Chondrocyte (in vitro differentiated cells): ENCODE measurements around the gene NODAL. TPM values are rescaled to one million over a fixed set of nuclear protein-coding genes. Genes with fewer than 3 reads are reported as not detected.

ENCODE experiments used
- DNase-seq: peaks from one replicate; pipeline ENCODE4 v3.0.0; 2021; ENCODE audit warnings: mixed read lengths, low spot score
- H3K27ac Mint-ChIP-seq: one replicate; pipeline ENCODE4 v1.8.0; 2021; ENCODE audit warnings: mild to moderate bottlenecking, moderate library complexity, mixed read lengths; ENCODE audit not compliant: unreplicated experiment
- H3K27me3 Mint-ChIP-seq: 2 replicates; pipeline ENCODE4 v1.8.0; 2021; ENCODE audit warnings: low read depth, mixed read lengths
- H3K36me3 Mint-ChIP-seq: 2 replicates; pipeline ENCODE4 v1.8.0; 2021; ENCODE audit warnings: low read depth, mixed read lengths
- H3K4me1 Mint-ChIP-seq: 2 replicates; pipeline ENCODE4 v1.8.0; 2021; ENCODE audit warnings: low read depth, mild to moderate bottlenecking, mixed read lengths
- H3K4me3 Mint-ChIP-seq: one replicate; pipeline ENCODE4 v1.8.0; 2021; ENCODE audit warnings: mild to moderate bottlenecking, moderate library complexity, mixed read lengths; ENCODE audit not compliant: unreplicated experiment
- H3K9me3 Mint-ChIP-seq: 2 replicates; pipeline ENCODE4 v1.8.0; 2021; ENCODE audit warnings: low read depth, mixed read lengths
- total RNA-seq: library from RNA; stranded (reverse); gene quantifications from 3 replicates; pipeline ENCODE4 v1.2.1, GENCODE V29; 2021
- TF ChIP-seq, protein P1 (sequence below): fragments of 200-600 bp; sonication (generic); IDR thresholded peaks from 2 replicates; pipeline ENCODE4 v1.5.0; 2021; ENCODE audit warnings: antibody characterized with exemption, mild to moderate bottlenecking, moderate library complexity

Gene NODAL
- total RNA-seq, 1 donor from 2014 or later, result not detected

DNA sequence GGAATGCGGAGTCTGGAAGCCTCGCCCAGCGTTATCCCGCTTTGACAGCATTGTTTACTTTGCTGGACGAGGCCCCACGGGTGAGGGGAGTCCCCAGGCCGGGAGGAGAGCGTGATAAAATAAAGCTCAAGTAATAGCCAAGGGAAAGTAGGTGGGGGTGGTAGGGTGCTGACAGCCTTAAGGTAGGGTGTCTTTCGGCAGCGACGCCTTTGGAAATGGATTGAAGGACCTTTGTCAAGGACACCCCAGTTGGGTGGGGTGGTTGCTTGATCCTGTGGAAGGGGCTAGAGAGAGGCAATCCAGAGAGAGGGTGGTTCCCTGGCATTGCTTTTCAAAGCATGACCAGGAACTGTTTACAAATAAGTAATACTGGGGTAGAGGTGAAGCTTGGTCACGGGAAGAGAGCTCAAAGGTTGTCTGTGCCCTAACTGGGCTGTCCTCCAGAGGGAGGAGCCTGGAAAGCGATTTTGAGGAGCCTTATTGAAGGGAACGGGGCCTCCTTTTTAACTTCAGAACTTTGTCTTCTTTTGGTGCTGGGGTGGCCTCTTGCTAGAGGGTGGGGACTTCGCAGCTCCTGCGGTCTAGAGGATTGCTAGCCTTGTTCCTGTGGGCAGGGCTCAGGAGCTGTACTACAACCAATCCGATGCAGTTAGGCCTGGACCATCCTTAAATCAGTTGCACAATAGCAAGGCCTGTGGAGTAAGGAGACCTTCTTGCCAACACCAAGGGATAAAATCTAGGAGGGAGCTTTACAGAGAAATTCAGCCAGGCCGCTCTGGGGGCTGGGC lies 36.2 kb downstream of the NODAL start:
- H3K4me1 Mint-ChIP-seq, result peaks cover 41% of the 10 kb centered on the region
- no peaks in the 10 kb centered on the region for H3K27me3 Mint-ChIP-seq
- peak overlapping the region; percentile 98 for H3K27ac Mint-ChIP-seq
- TF ChIP-seq, protein P1, sequence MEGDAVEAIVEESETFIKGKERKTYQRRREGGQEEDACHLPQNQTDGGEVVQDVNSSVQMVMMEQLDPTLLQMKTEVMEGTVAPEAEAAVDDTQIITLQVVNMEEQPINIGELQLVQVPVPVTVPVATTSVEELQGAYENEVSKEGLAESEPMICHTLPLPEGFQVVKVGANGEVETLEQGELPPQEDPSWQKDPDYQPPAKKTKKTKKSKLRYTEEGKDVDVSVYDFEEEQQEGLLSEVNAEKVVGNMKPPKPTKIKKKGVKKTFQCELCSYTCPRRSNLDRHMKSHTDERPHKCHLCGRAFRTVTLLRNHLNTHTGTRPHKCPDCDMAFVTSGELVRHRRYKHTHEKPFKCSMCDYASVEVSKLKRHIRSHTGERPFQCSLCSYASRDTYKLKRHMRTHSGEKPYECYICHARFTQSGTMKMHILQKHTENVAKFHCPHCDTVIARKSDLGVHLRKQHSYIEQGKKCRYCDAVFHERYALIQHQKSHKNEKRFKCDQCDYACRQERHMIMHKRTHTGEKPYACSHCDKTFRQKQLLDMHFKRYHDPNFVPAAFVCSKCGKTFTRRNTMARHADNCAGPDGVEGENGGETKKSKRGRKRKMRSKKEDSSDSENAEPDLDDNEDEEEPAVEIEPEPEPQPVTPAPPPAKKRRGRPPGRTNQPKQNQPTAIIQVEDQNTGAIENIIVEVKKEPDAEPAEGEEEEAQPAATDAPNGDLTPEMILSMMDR, result no peak
- H3K9me3 Mint-ChIP-seq, result no peaks in the 10 kb centered on the region
- DNase-seq, result no peak
- H3K4me3 Mint-ChIP-seq, result peak overlapping the region; percentile 94
- H3K36me3 Mint-ChIP-seq, result peaks cover 4% of the 10 kb centered on the region

GRCh38 chr10:70404787-70405036 lies 36.8 kb downstream of the NODAL start:
- TF ChIP-seq, protein P1, result no peak
- peaks cover 39% of the 10 kb centered on the region for H3K4me1 Mint-ChIP-seq
- H3K9me3 Mint-ChIP-seq, result no peaks in the 10 kb centered on the region
- H3K36me3 Mint-ChIP-seq, result peaks cover 2% of the 10 kb centered on the region
- H3K4me3 Mint-ChIP-seq, result peak overlapping the region; percentile 94
- no peak for DNase-seq
- no peaks in the 10 kb centered on the region for H3K27me3 Mint-ChIP-seq
- peak overlapping the region; percentile 98 for H3K27ac Mint-ChIP-seq

DNA sequence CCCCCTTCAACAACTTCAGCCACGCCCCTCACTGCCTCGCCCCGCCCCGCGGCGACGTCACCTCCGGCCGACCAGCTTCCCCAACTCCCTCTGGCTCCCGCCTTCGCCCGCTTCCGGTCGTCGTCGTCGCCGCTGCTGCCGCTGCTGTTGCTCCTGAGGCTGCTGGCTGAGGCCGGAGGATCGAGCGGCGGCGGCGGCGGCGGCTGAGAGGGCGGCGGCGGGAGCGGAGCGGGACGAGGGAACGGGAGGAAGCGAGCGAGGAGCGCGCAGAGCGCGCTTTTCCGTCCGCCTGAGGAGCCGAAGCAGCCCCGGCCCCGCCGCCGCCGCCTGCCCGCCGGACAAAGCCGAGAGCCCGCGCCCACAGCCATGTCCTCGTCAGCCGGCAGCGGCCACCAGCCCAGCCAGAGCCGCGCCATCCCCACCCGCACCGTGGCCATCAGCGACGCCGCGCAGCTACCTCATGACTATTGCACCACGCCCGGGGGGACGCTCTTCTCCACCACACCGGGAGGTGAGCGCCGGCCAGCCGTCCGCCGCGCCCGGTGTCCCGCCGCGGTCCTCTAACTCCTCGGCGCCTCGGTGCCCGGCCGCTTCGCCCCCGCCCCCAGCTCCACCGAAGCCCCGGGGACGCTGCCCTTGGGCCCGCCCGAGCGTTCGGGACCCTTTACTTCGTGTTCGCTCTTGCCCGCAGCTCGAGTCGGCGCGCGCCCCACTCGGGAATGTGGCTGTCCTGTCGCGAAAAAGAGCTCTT lies 37.3 kb downstream of the NODAL start, which contains the start of gene EIF4EBP2:
Gene EIF4EBP2, plus strand, starts transcription at position 110 of the 751 bp plus-strand sequence. Its CDS starts 257 bp downstream, at position 367.
- Mint-ChIP-seq H3K27me3 (no peaks in the 10 kb centered on the region), H3K4me1 (peaks cover 35% of the 10 kb centered on the region), H3K36me3 (peaks cover 2% of the 10 kb centered on the region), H3K27ac (peak within 1 kb of the TSS; percentile 98), H3K4me3 (peak within 1 kb of the TSS; percentile 94), H3K9me3 (no peaks in the 10 kb centered on the region)
- DNase-seq, result peak; percentile 98
- TF ChIP-seq, protein P1, result no peak

- Mint-ChIP-seq H3K27me3 (no peaks in the 10 kb centered on the region), H3K4me1 (peaks cover 29% of the 10 kb centered on the region), H3K36me3 (peaks cover 1% of the 10 kb centered on the region), H3K4me3 (peak overlapping the region; percentile 94), H3K9me3 (no peaks in the 10 kb centered on the region), H3K27ac (peak overlapping the region; percentile 94)
- DNase-seq, result no peak
- TF ChIP-seq, protein P1, result peak; percentile 6
Observed at GRCh38 chr10:70403483-70404035, 37.9 kb downstream of the NODAL start.

DNA sequence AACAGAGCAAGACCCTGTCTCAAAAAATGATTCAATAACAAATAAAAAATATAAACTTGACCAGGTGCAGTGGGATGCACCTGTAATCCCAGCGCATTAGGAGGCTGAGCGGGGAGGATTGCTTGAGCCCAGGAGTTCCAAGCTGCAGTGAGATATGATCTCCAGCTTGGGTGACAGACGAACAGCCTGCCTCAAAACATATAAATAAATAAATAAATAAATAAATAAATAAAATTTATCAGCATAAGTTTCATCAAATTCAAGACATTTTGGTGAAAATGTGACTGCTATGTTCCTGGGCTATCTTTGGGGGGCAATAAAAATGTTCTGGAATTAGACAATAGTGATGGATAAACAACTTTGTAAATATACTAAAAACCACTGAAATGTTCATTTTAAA lies 42.3 kb downstream of the NODAL start:
- no peaks in the 10 kb centered on the region for H3K9me3 Mint-ChIP-seq
- TF ChIP-seq, protein P1, result no peak
- peaks cover 5% of the 10 kb centered on the region for H3K4me1 Mint-ChIP-seq
- no peaks in the 10 kb centered on the region for H3K36me3 Mint-ChIP-seq
- no peak overlapping the region for H3K27ac Mint-ChIP-seq
- no peak for DNase-seq
- H3K27me3 Mint-ChIP-seq, result no peaks in the 10 kb centered on the region
- H3K4me3 Mint-ChIP-seq, result no peak overlapping the region
